Heart left ventricle (tissue), 16 donors: ENCODE data around the gene SLA2. TPM values are rescaled to one million over a fixed set of nuclear protein-coding genes. Genes with fewer than 3 reads are reported as not detected.
"Not testable (repeated sequence)": the region's sequence is repeated elsewhere in the genome, so short reads cannot be mapped to it uniquely, and the experiment has no call there.

Experiments used
- ATAC-seq, 4 donors: fragments of 200-7000 bp; cut with Tn5 transposase; one replicate each; pipeline ENCODE4 v1.9.1; 2020 to 2022; ENCODE audit warnings: moderate library complexity in 4 of 4, mild to moderate bottlenecking in 3 of 4, moderate number of reproducible peaks in 1 of 4
- DNase-seq, 5 donors: peaks; one replicate each; pipeline ENCODE4 v3.0.0-alpha.2; 2020
- H3K27ac ChIP-seq, 12 donors: fragments of 200-600 bp; sonication (generic) in 4 of 12; one replicate each; pipeline versions ENCODE4 v1.5.0 to v1.8.0; 2016 to 2022; ENCODE audit warnings: mild to moderate bottlenecking in 2 of 12
- H3K27me3 ChIP-seq, 9 donors: fragments of 200-600 bp; sonication (generic) in 2 of 9; one replicate each; pipeline versions ENCODE4 v1.5.1 to v1.8.0; 2016 to 2022; ENCODE audit warnings: mild to moderate bottlenecking in 3 of 9
- H3K36me3 ChIP-seq, 9 donors: fragments of 200-600 bp; sonication (generic) in 2 of 9; one replicate each; pipeline versions ENCODE4 v1.5.0 to v1.8.0; 2018 to 2022; ENCODE audit warnings: mild to moderate bottlenecking in 2 of 9
- H3K4me1 ChIP-seq, 12 donors: fragments of 200-600 bp; sonication (generic) in 4 of 12; one replicate each; pipeline versions ENCODE4 v1.5.0 to v1.8.0; 2016 to 2022; ENCODE audit warnings: mild to moderate bottlenecking in 3 of 12
- H3K4me3 ChIP-seq, 12 donors: fragments of 200-600 bp; sonication (generic) in 4 of 12; one replicate each; pipeline versions ENCODE4 v1.5.0 to v1.8.0; 2017 to 2022; ENCODE audit warnings: mild to moderate bottlenecking in 9 of 12, moderate library complexity in 4 of 12
- H3K9me3 ChIP-seq, 12 donors: fragments of 200-600 bp; sonication (generic) in 4 of 12; one replicate each; pipeline versions ENCODE4 v1.5.0 to v1.8.0; 2016 to 2022; ENCODE audit warnings: mild to moderate bottlenecking in 1 of 12
- POLR2A ChIP-seq, 2 donors: fragments of 450-650 bp; IDR thresholded peaks; one replicate each; pipeline ENCODE4 v1.6.1; 2017; ENCODE audit warnings: antibody characterized with exemption in 2 of 2, mild to moderate bottlenecking in 2 of 2, moderate library complexity in 2 of 2
- WGBS, 4 donors: extraction: QIAGEN DNeasy Blood & Tissue Kit in 2 of 4; methylation state at CpG; one replicate each; pipeline versions ENCODE4 v1.1.5 to v1.1.7; 2013 to 2018; 5-methylcytosine and 5-hydroxymethylcytosine counted together
- intact Hi-C, 10 donors: fragments of 100-400 bp; cut with DNase I; formaldehyde crosslinking; loops; one replicate each; pipeline versions ENCODE4 v1.11.1 to v1.14.2; 2022
- polyA plus RNA-seq, 2 donors: library from polyadenylated mRNA; stranded (reverse); fragments of 200-250 nt; gene quantifications; one replicate each; pipeline ENCODE4 v1.2.3, GENCODE V29; 2013
- total RNA-seq, 9 donors: library from RNA; depleted of rRNA in 2 of 9; stranded (reverse); fragments of >200 nt in 2 of 9; fragmentation: NEBNext Ultra II Directional in 3 of 9; extraction: Animal tissue kit (Norgen Biotek cat#: 25700) in 3 of 9; gene quantifications; one replicate each; pipeline versions ENCODE4 v1.1.0 to v1.2.4, GENCODE V29; 2016 to 2023
- TF ChIP-seq, protein P1 (sequence below), 12 donors: fragments of 200-600 bp; sonication (generic) in 4 of 12; IDR thresholded peaks; one replicate each; pipeline versions ENCODE4 v1.5.0 to v1.8.0; 2018 to 2022; ENCODE audit warnings: antibody characterized with exemption in 12 of 12, mild to moderate bottlenecking in 5 of 12
- donor health status: ischemic (EF 13 %, LVEDD 7.1; RV severe dilation, severe dysfunction).
- donor health status: healthy with polysubstance abuse.
- donor health status: DM: no; HTN: yes; CAD: no.
- donor health status: DM: no; HTN: no; CAD: no.
- donor health status: ischemic (EF 25% LVEDD 6.9; RV normal size, moderate dysfunction).
- donor health status: ischemic (EF 25% LVEDD 5.7; RV mildly dilated, moderate dysfunction).
- donor health status: healthy.
- donor health status: DM: yes; HTN: yes; CAD: no.
- donor health status: ischemic (EF 35%, LVEDD 5.7; RV mildly dilated, moderate dysfunction).
- donor health status: nonischemic (EF 11% LVEDD 7.7; RV severe dilation, severe dysfunction).
- donor health status: DM: yes; HTN: yes; CAD: no.
- donor health status: PGD.
- donor health status: ischemic (EF 29% LVEDD 5.4; RV normal size, mild dysfunction).
- donor health status: nonischemic (EF 23%, LVEDD 6.1; RV moderate dilation, normal function).

The SLA2 gene
- total and polyA plus RNA-seq, 11 donors = 0.14 to 3.0 (median 0.36) TPM

DNA sequence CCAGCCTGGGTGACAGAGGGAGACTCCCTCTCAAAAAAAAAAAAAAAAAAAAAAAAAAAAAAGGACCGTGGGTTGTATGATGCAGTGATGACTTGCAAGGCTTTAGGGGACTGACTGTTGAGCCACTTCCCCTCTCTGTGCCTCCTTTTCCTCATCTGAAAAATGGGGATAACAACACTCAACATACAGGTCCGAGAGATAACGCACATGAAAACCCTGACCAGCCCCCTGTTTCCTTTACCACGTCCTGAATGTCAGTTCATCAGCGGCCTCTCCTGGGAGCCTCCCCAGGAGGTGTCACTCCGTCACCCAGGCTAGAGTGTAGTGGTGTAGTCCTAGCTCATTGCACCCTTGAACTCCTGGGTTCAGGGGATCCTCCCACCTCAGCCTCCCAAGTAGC is 3.9 kb downstream of the SLA2 start:
- no peaks in the 10 kb centered on the region for H3K27me3 ChIP-seq
- intact Hi-C loops = no loop called here
- TF ChIP-seq, protein P1, sequence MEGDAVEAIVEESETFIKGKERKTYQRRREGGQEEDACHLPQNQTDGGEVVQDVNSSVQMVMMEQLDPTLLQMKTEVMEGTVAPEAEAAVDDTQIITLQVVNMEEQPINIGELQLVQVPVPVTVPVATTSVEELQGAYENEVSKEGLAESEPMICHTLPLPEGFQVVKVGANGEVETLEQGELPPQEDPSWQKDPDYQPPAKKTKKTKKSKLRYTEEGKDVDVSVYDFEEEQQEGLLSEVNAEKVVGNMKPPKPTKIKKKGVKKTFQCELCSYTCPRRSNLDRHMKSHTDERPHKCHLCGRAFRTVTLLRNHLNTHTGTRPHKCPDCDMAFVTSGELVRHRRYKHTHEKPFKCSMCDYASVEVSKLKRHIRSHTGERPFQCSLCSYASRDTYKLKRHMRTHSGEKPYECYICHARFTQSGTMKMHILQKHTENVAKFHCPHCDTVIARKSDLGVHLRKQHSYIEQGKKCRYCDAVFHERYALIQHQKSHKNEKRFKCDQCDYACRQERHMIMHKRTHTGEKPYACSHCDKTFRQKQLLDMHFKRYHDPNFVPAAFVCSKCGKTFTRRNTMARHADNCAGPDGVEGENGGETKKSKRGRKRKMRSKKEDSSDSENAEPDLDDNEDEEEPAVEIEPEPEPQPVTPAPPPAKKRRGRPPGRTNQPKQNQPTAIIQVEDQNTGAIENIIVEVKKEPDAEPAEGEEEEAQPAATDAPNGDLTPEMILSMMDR (IDR thresholded peaks at IDR 0.05) = no peak
- no peak for TF ChIP-seq POLR2A (IDR thresholded peaks at IDR 0.05)
- H3K4me1 ChIP-seq = peaks cover 0 to 11% (median 0%) of the 10 kb centered on the region in 12 donors
- H3K4me3 ChIP-seq = no peak overlapping the region
- 75 to 81% (median 78%) methylated on average over 6 of the region's 6 CpGs for WGBS, 4 donors
- DNase-seq = no peak
- H3K36me3 ChIP-seq = no peaks in the 10 kb centered on the region
- no peak overlapping the region for H3K27ac ChIP-seq
- ATAC-seq = no peak
- H3K9me3 ChIP-seq = no peaks in the 10 kb centered on the region

DNA sequence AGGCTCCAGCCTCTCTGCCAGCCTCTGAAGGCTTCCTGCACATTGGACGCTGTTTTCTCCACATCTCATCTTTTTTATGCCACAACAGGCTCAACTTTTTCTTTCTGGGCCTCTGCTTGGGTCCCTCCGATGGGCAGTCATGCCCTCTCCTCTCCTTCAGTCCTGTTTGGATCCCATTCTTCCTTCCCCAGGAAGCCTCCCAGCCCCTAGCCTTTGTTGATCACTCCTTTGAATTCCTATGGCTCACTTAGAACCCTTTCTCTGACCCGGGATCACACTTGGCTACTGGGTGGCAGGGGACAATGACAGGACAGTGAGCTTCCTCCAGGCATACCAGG is 4.5 kb downstream of the SLA2 start:
- intact Hi-C loops = no loop called here
- ATAC-seq (no peak), DNase-seq (no peak)
- Histone ChIP-seq H3K9me3 (no peaks in the 10 kb centered on the region), H3K36me3 (no peaks in the 10 kb centered on the region), H3K4me3 (no peak overlapping the region), H3K27me3 (no peaks in the 10 kb centered on the region), H3K4me1 (peaks cover 0 to 8% (median 0%) of the 10 kb centered on the region in 12 donors), H3K27ac (no peak overlapping the region)
- 82 to 87% (median 85%) methylated on average over 3 of the region's 3 CpGs for WGBS, 4 donors
- TF ChIP-seq, protein P1 (IDR thresholded peaks at IDR 0.05) = no peak
- no peak for TF ChIP-seq POLR2A (IDR thresholded peaks at IDR 0.05)

DNA sequence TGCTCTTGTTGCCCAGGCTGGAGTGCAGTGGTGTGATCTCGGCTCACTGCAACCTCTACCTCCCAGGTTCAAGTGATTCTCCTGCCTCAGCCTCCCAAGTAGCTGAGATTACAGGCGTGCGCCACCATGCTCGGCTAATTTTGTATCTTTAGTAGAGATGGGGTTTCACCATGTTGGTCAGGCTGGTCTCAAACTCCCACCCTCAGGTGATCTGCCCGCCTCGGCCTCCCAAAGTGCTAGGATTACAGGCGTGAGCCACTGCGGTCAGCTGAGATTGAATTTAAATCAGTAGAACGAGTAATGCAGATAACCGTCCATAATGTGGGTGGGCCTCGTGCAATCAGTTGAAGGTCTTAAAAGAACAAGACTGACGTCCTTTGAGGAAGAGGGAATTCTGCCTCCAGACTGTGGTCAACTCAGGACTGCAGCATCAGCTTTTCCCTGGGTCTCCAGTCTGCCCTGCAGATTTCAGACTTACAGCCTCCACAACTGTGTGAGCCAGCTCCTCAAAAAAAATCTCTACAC is 7.1 kb downstream of the SLA2 start:
- H3K4me3 ChIP-seq, ATAC-seq, H3K27ac ChIP-seq, H3K4me1 ChIP-seq, DNase-seq, H3K27me3 ChIP-seq, intact Hi-C loops, H3K36me3 ChIP-seq, H3K9me3 ChIP-seq: not testable (repeated sequence)
- WGBS, 4 donors = 91 to 98% (median 94%) methylated on average over 12 of the region's 12 CpGs

DNA sequence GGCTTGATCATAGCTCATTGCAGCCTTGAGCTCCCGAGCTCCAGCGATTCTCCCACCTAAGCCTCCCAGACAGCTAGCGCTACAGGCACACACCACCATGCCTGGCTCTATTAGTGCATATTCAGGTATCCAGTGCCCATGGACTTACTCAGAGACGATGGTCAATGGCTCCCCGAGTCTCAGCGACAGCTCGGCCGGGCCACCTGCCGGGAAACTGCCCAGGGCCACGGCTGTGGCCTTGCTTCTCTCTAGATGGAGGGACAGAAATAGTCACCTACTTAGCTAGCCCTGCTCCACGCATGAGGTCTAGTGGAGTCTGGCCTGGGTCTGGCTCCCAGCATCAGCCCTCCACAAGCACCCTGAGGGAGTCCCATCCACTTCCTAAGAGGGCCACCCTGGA is 11.7 kb downstream of the SLA2 start:
- H3K4me3 ChIP-seq = no peak overlapping the region
- no peaks in the 10 kb centered on the region for H3K9me3 ChIP-seq
- H3K27ac ChIP-seq = no peak overlapping the region
- H3K36me3 ChIP-seq = peaks cover 0 to 3% (median 0%) of the 10 kb centered on the region in 9 donors
- WGBS, 4 donors = 90 to 95% (median 94%) methylated on average over 11 of the region's 11 CpGs
- DNase-seq (no peak), ATAC-seq (no peak)
- intact Hi-C loops = no loop called here
- TF ChIP-seq, protein P1 (IDR thresholded peaks at IDR 0.05) = no peak
- TF ChIP-seq POLR2A (IDR thresholded peaks at IDR 0.05) = no peak
- no peaks in the 10 kb centered on the region for H3K27me3 ChIP-seq
- H3K4me1 ChIP-seq = peaks cover 0 to 15% (median 0%) of the 10 kb centered on the region in 12 donors

DNA sequence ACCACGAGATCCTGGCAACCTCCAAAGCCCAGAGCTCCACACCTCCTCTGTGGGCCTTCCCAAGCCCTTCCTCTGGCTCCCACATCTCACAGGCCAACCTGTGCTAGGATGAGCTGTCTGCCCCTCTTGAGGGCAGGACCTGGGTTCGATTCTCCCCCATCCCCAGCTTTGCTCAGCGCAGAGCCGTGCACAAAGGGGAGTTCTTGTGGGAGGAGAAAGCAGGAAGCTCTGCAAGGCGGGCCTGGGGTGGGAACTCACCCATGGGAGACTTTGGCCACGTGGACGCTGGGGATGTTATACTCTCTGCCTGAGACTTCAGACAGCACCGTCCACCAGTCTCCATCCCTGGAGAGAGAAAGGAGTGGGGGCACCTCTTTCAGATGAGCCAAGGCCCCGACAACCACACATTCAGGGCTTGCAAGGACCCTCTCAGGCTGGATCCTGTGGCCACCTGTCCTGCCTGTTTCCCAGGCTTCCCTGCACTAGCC is 12.7 kb downstream of the SLA2 start:
- TF ChIP-seq POLR2A (IDR thresholded peaks at IDR 0.05) = no peak
- peaks cover 0 to 3% (median 0%) of the 10 kb centered on the region in 9 donors for H3K36me3 ChIP-seq
- ATAC-seq (no peak), DNase-seq (no peak)
- H3K27me3 ChIP-seq = no peaks in the 10 kb centered on the region
- no peaks in the 10 kb centered on the region for H3K9me3 ChIP-seq
- 69 to 80% (median 73%) methylated on average over 9 of the region's 9 CpGs for WGBS, 4 donors
- no peak overlapping the region for H3K4me3 ChIP-seq
- peaks cover 0 to 19% (median 0%) of the 10 kb centered on the region in 12 donors for H3K4me1 ChIP-seq
- H3K27ac ChIP-seq = no peak overlapping the region
- intact Hi-C loops = no loop called here
